Pancreas (tissue), 10 donors: ENCODE data around the gene PRR3. TPM values are rescaled to one million over a fixed set of nuclear protein-coding genes. Genes with fewer than 3 reads are reported as not detected.
"Not testable (repeated sequence)": the region's sequence is repeated elsewhere in the genome, so short reads cannot be mapped to it uniquely, and the experiment has no call there.

ENCODE experiments used
- ATAC-seq, 4 donors: fragments of 200-7000 bp; cut with Tn5 transposase; one replicate each; pipeline versions ENCODE4 v1.8.0 to v1.9.1; 2020; ENCODE audit warnings: mild to moderate bottlenecking in 4 of 4, moderate library complexity in 4 of 4
- DNase-seq, 6 donors: peaks; one replicate each; pipeline ENCODE4 v3.0.0-alpha.2; 2020
- FAIRE-seq: peaks from 2 replicates; lab custom pipeline; 2012; peaks lifted over from hg19 to GRCh38; lab: Jason Lieb, UNC
- H3K27ac ChIP-seq, 4 donors: fragments of 200-600 bp; sonication (generic); 1 replicate in 3 of 4; 2 replicates in 1 of 4; pipeline versions ENCODE4 v1.5.0 to v1.8.0; 2020
- H3K27me3 ChIP-seq, 4 donors: fragments of 200-600 bp; one replicate each; pipeline ENCODE4 v1.8.0; 2021
- H3K36me3 ChIP-seq, 3 donors: fragments of 200-600 bp; sonication (generic) in 1 of 3; one replicate each; pipeline versions ENCODE4 v1.5.0 to v1.8.0; 2020 to 2021
- H3K4me1 ChIP-seq, 3 donors: fragments of 200-600 bp; one replicate each; pipeline ENCODE4 v1.8.0; 2021
- H3K4me3 ChIP-seq, 4 donors: fragments of 200-600 bp; sonication (generic) in 2 of 4; one replicate each; pipeline versions ENCODE4 v1.5.0 to v1.8.0; 2020 to 2021
- H3K9me3 ChIP-seq, 4 donors: fragments of 200-600 bp; one replicate each; pipeline ENCODE4 v1.8.0; 2021
- WGBS, 2 donors: extraction: QIAGEN DNeasy Blood & Tissue Kit; methylation state at CpG; one replicate each; pipeline ENCODE4 v1.1.7; 2013; 5-methylcytosine and 5-hydroxymethylcytosine counted together
- intact Hi-C, 3 donors: fragments of 100-400 bp; cut with DNase I; formaldehyde crosslinking; loops; one replicate each; pipeline versions ENCODE4 v1.11.1 to v1.14.2; 2022
- polyA plus RNA-seq, 2 donors: library from polyadenylated mRNA; stranded (reverse); fragments of 200-250 nt; gene quantifications; one replicate each; pipeline ENCODE4 v1.2.3, GENCODE V29; 2013
- total RNA-seq, 6 donors: library from RNA; stranded (reverse); fragmentation: NEBNext Ultra II Directional in 4 of 6; extraction: Animal tissue kit (Norgen Biotek cat#: 25700) in 4 of 6; gene quantifications; one replicate each; pipeline versions ENCODE4 v1.2.1 to v1.2.4, GENCODE V29; 2021 to 2023
- TF ChIP-seq, protein P1 (sequence below), 4 donors: fragments of 200-600 bp; sonication (generic) in 3 of 4; IDR thresholded peaks; one replicate each; pipeline versions ENCODE4 v1.5.0 to v1.8.0; 2021; ENCODE audit warnings: antibody characterized with exemption in 4 of 4
- donor health status: healthy with polysubstance abuse.
- donor health status: DM: no; HTN: no; CAD: no; lungs with moderate emphysema.
- donor health status: DM: no; HTN: no; CAD: no.
- donor health status: control.
- donor health status: control.
- donor health status: Bipolar disorder and iron deficiency.
- donor health status: DM: yes; HTN: yes; CAD: no.
- donor health status: DM: no; HTN: no; CAD: no.
- donor health status: DM: no; HTN: no; CAD: no.
- donor health status: DM: yes; HTN: yes; CAD: no.

The PRR3 gene
- total and polyA plus RNA-seq, 8 donors, result 2.2 to 8.7 (median 3.7) TPM

DNA sequence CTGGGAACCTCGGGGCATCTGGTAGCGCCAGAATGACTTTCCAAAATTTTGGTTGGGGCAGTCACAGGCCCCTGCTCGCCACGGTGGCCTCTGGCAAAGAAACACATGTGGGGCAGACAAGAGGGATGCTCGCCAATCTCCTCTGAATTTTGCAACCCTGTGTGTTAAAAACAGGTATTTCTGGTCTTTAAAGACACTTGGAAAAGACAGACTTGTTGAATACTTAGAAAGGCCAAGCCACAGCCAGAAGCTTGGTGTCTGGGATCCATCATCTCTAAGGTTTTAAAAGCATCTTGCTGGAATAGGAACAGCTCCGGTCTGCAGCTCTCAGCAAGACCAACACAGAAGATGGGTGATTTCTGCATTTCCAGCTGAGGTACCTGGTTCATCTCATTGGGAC is 36.6 kb upstream of the PRR3 start:
- no peak for FAIRE-seq
- Histone ChIP-seq H3K36me3 (no peaks in the 10 kb centered on the region), H3K27ac (no peak overlapping the region), H3K4me1 (peaks cover 0 to 2% (median 0%) of the 10 kb centered on the region in 3 donors), H3K9me3 (no peaks in the 10 kb centered on the region), H3K27me3 (no peaks in the 10 kb centered on the region), H3K4me3 (no peak overlapping the region)
- intact Hi-C loops, result no loop called here
- DNase-seq, result peak in 1 of 6 donors; percentile 8
- 91 to 96% methylated on average over 6 of the region's 6 CpGs for WGBS, 2 donors
- TF ChIP-seq, protein P1, sequence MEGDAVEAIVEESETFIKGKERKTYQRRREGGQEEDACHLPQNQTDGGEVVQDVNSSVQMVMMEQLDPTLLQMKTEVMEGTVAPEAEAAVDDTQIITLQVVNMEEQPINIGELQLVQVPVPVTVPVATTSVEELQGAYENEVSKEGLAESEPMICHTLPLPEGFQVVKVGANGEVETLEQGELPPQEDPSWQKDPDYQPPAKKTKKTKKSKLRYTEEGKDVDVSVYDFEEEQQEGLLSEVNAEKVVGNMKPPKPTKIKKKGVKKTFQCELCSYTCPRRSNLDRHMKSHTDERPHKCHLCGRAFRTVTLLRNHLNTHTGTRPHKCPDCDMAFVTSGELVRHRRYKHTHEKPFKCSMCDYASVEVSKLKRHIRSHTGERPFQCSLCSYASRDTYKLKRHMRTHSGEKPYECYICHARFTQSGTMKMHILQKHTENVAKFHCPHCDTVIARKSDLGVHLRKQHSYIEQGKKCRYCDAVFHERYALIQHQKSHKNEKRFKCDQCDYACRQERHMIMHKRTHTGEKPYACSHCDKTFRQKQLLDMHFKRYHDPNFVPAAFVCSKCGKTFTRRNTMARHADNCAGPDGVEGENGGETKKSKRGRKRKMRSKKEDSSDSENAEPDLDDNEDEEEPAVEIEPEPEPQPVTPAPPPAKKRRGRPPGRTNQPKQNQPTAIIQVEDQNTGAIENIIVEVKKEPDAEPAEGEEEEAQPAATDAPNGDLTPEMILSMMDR (IDR thresholded peaks at IDR 0.05), result no peak
- no peak for ATAC-seq

DNA sequence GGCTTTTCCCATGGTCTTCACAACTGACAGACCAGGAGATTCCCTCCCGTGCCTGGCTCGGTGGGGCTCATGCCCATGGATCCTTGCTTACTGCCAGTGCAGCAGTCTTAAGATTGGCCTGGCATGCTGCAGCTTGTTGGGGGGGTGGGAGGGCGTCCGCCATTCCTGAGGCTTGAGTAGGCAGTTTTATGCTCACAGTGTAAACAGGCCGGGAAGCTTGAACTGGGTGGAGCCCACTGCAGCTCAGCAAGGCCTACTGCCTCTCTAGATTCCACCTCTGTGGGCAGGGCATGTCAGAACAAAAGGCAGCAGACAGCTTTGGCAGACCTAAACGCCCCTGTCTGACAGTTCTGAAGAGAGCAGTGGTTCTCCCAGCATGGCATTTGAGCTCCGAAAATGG is 36.0 kb upstream of the PRR3 start:
- FAIRE-seq, ATAC-seq, H3K4me1 ChIP-seq, H3K36me3 ChIP-seq, H3K27ac ChIP-seq, H3K9me3 ChIP-seq, intact Hi-C loops, H3K27me3 ChIP-seq, H3K4me3 ChIP-seq: not testable (repeated sequence)
- WGBS, 2 donors, result 78 to 80% methylated on average over 7 of the region's 7 CpGs
- peak in 1 of 6 donors; percentile 12 for DNase-seq

DNA sequence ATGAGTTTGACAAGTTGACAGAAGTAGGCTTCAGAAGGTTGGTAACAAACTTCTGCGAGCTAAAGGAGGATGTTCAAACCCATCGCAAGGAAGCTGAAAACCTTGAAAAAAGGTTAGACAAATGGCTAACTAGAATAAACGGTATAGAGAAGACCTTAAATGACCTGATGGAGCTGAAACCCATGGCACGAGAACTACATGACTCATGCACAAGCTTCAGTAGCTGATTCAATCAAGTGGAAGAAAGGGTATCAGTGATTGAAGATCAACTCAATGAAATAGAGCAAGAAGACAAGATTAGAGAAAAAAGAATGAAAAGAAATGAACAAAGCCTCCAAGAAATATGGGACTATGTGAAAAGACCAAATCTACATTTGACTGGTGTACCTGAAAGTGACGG is 35.1 kb upstream of the PRR3 start:
- H3K36me3 ChIP-seq, intact Hi-C loops, H3K27ac ChIP-seq, DNase-seq, H3K9me3 ChIP-seq, H3K27me3 ChIP-seq, H3K4me1 ChIP-seq, ATAC-seq, H3K4me3 ChIP-seq, FAIRE-seq: not testable (repeated sequence)
- WGBS, 2 donors, result 87 to 91% methylated on average over 5 of the region's 5 CpGs

DNA sequence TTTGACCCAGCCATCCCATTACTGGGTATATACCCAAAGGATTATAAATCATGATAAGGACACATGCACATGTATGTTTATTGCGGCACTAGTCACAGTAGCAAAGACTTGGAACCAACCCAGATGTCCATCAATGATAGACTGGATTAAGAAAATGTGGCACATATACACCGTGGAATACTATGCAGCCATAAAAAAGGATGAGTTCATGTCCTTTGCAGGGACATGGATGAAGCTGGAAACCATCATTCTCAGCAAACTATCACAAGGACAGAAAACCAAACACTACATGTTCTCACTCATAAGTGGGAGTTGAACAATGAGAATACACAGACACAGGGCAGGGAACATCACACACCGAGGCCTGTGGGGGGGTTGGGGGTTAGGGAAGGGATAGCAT is 30.7 kb upstream of the PRR3 start:
- H3K4me1 ChIP-seq, H3K4me3 ChIP-seq, ATAC-seq, H3K9me3 ChIP-seq, H3K27me3 ChIP-seq, H3K36me3 ChIP-seq, FAIRE-seq, H3K27ac ChIP-seq, DNase-seq, intact Hi-C loops: not testable (repeated sequence)
- WGBS, 2 donors, result 92 to 94% methylated on average over 3 of the region's 3 CpGs

DNA sequence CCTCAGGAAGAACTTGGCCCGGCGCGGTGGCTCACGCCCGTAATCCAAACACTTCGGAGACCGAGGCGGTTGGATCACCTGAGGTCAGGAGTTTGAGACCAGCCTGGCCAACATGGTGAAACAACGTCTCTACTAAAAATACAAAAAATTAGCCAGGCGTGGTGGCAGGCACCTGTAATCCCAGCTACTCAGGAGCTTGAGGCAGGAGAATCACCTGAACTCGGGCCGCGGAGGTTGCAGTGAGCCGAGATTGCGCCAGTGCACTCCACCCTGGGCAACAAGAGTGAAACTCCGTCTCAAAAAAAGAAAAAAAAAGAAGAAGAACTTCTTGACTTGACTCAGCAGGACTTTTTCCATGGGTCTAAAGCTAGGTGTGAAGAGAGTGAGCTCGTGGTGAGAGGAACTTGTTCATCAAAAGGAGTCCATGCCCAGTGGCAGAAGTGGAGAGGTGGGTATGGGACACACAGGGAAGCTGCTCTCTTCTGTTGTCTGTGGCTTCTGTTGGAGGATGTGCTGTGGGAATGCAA is 27.7 kb upstream of the PRR3 start:
- H3K9me3 ChIP-seq, FAIRE-seq, H3K27me3 ChIP-seq, H3K36me3 ChIP-seq, ATAC-seq, H3K4me1 ChIP-seq, intact Hi-C loops, H3K4me3 ChIP-seq, DNase-seq: not testable (repeated sequence)
- H3K27ac ChIP-seq, result peak overlapping the region in 1 of 4 donors; percentile 65
- 90 to 93% methylated on average over 17 of the region's 17 CpGs for WGBS, 2 donors

DNA sequence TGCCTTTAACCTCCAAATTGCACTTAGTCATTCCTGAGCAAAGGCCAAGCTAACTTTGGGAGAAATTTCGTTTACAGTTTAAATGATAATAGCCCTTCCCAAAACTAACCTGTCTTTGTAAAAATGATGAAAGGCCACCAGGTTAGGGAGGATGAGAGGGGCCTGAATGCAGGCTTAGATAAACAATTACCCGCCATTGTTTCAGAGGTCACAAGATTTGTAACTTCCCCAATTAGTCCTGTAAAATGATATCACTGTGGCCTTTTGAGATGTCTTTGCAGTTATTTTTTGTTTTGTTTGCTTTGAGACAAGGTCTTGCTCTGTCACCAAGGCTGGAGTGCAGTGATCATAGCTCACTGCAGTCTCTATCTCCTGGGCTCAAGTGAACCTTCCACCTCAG is 27.1 kb upstream of the PRR3 start:
- FAIRE-seq (no peak), ATAC-seq (no peak), DNase-seq (no peak)
- H3K36me3 ChIP-seq, result no peaks in the 10 kb centered on the region
- no peaks in the 10 kb centered on the region for H3K27me3 ChIP-seq
- 61 to 69% methylated on average over 2 of the region's 2 CpGs for WGBS, 2 donors
- intact Hi-C loops, result loop anchor here in 2 of 3 donors (5.0 to 10.0 kb wide), 2 partner anchors 45 to 48 kb away; partner anchors contain the start of gene HLA-E (in 1 of the 2)
- no peak overlapping the region for H3K27ac ChIP-seq
- H3K9me3 ChIP-seq, result no peaks in the 10 kb centered on the region
- no peak overlapping the region for H3K4me3 ChIP-seq
- H3K4me1 ChIP-seq, result no peaks in the 10 kb centered on the region
- TF ChIP-seq, protein P1 (IDR thresholded peaks at IDR 0.05), result no peak
